Ectodermal cell (in vitro differentiated cells): Measurements from ENCODE around the gene SAP130.

ENCODE experiments used
- H3K27ac ChIP-seq: 2 replicates; pipeline ENCODE4 v1.7.0; 2013; ENCODE audit warnings: mild to moderate bottlenecking, low read depth, low read length; ENCODE audit not compliant: insufficient read depth, poor library complexity, severe bottlenecking
- H3K27me3 ChIP-seq: 2 replicates; pipeline ENCODE4 v1.7.0; 2013; ENCODE audit warnings: mild to moderate bottlenecking, low read length; ENCODE audit not compliant: insufficient read depth, control insufficient read depth, poor library complexity, severe bottlenecking
- H3K36me3 ChIP-seq: one replicate; pipeline ENCODE4 v1.7.0; 2013; ENCODE audit warnings: low read length; ENCODE audit not compliant: control insufficient read depth, insufficient read depth
- H3K4me1 ChIP-seq: one replicate; pipeline ENCODE4 v1.7.0; 2013; ENCODE audit warnings: low read length; ENCODE audit not compliant: control insufficient read depth, insufficient read depth
- H3K4me3 ChIP-seq: 2 replicates; pipeline ENCODE4 v1.7.0; 2013; ENCODE audit warnings: low read depth, low read length, control low read depth; ENCODE audit not compliant: insufficient read depth
- H3K9me3 ChIP-seq: 2 replicates; pipeline ENCODE4 v1.7.0; 2013; ENCODE audit warnings: mild to moderate bottlenecking, low read length, moderate library complexity; ENCODE audit not compliant: control insufficient read depth
- WGBS, 2 experiments: methylation state at CpG; one replicate each; pipeline ENCODE4 v1.1.7; 2013; ENCODE audit warnings: missing lambda C conversion rate in 2 of 2; 5-methylcytosine and 5-hydroxymethylcytosine counted together

SAP130 gene

DNA sequence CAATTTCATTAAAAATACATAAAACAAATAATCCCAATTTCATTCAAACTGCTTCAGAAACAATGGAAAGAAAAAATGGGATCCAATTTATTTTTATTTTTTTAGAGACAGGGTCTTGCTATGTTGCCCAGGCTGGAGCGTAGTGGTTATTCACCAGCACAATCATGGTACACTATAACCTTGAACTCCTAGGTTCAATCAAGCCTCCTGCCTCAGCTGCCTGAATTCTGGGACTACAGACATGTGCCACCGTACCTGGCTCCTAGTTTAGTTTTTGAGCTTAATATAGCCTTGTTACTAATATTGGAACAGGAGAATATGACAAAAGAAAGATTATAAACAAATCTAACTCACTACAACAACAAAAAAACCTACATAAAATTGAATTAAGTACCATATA lies 34.2 kb downstream of the SAP130 start:
- H3K4me3 ChIP-seq: no peak overlapping the region
- H3K36me3 ChIP-seq: peaks cover 39% of the 10 kb centered on the region
- no peak overlapping the region for H3K27ac ChIP-seq
- H3K9me3 ChIP-seq: no peaks in the 10 kb centered on the region
- H3K4me1 ChIP-seq: no peaks in the 10 kb centered on the region
- 91 to 96% methylated on average over 1 of the region's 2 CpGs for WGBS, 2 experiments
- no peaks in the 10 kb centered on the region for H3K27me3 ChIP-seq

DNA sequence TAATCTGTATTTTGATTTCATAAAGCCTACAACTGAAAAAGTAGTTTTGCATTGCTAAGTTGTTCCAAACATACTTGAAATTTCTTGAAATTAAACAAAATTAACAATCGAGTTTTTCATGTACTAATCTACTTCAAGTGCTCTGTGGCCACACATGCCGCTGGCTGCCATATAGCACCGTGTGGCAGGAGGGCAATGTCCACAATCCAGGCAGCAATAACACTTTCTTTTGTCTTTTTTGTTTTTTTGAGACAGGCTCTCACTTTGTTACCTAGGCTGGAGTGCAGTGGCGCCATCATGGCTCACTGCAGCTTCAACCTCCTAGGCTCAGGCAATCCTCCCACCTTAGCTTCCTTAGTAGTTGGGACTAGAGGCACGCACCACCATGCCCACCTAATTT lies 36.1 kb downstream of the SAP130 start:
- Histone ChIP-seq H3K36me3 (peaks cover 31% of the 10 kb centered on the region), H3K27me3 (no peaks in the 10 kb centered on the region), H3K4me1 (no peaks in the 10 kb centered on the region), H3K4me3 (no peak overlapping the region), H3K27ac (no peak overlapping the region), H3K9me3 (no peaks in the 10 kb centered on the region)
- 90 to 93% methylated on average over 5 of the region's 5 CpGs for WGBS, 2 experiments

DNA sequence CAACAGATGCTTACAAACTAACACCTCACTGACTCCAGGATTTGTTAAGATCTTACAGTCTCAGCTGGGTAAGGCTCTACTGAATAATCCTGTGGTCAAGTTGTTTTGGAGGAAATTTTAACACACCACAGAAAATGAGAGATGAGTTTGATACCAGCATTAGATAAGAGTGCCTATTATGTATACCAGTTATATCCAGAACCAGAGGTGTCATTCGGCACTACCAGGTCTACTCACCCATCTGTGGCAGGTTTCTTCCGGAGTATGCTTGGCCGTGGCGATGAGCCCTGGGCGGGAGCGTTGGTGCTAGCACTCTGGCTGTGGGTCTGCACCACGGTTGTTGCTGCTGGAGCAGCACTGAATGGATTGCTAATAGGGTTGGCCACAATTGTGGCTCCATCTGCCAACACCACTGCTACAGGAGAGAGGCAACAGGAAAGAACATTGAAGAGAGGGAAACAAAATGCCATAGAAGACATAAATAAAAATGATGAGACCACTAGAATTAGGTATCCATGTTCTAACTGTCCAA lies 41.2 kb downstream of the SAP130 start:
- Histone ChIP-seq H3K27ac (no peak overlapping the region), H3K4me1 (no peaks in the 10 kb centered on the region)
- WGBS, 2 experiments: 96 to 97% methylated on average over 7 of the region's 7 CpGs

DNA sequence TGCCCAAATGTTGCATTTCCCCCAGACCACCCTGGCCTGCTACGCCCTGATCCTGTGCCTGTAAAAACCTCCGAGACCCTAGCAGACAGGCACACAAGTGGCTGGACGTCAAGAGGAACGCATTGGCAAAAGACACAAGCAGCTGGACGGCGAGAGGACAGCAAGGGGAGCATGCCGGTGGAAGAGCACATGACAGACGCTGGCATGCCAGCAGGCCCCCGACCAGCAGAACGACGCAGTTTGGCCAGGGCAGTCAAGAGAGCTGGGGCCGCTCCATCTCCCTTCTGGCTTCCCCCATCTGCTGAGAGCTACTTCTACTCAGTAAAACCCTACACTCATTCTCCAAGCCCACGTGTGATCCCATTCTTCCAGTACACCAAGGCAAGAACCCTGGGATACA lies 42.1 kb downstream of the SAP130 start:
- no peaks in the 10 kb centered on the region for H3K27me3 ChIP-seq
- H3K36me3 ChIP-seq: peaks cover 26% of the 10 kb centered on the region
- H3K27ac ChIP-seq: no peak overlapping the region
- H3K9me3 ChIP-seq: no peaks in the 10 kb centered on the region
- no peak overlapping the region for H3K4me3 ChIP-seq
- no peaks in the 10 kb centered on the region for H3K4me1 ChIP-seq
- WGBS, 2 experiments: 94 to 95% methylated on average over 13 of the region's 13 CpGs

More for the DNA sequence above, 41.2 kb downstream of the SAP130 start:
- Histone ChIP-seq H3K9me3 (no peaks in the 10 kb centered on the region), H3K27me3 (no peaks in the 10 kb centered on the region), H3K36me3 (peaks cover 26% of the 10 kb centered on the region), H3K4me3 (no peak overlapping the region)

DNA sequence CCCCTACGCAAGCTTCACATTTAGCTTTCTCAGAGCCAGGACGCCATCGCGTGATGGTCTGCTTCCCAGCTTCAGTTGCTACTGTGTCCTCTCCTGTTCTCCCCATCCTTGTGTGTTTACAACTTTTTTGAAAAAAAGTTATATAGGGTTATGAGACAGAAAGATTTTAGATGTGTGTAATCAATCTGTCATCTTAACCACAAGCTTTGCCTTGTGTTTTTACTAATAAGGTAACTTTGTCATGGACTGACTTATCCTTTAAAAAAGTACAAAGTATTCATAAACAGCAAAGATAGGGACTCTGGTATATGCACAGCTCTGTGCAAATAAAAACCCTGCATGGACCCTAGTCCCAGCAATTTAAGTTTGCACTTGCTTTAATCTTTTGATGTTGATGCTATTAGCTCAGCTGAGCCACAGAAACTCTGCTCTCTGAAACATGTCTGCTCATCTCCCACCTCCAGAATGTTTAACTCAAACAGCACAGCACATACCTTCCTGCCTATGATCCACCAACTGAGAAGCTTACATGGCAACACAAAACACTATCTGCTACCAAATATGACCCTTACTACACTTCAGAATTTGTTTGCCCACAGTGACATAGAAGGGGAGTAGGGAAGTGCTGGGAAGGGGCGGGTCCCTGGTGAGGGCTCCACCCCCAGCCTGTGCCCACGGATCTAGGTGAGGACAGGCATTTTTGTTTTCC lies 42.7 kb downstream of the SAP130 start:
- Histone ChIP-seq H3K9me3 (no peaks in the 10 kb centered on the region), H3K36me3 (peaks cover 26% of the 10 kb centered on the region), H3K27me3 (no peaks in the 10 kb centered on the region), H3K4me3 (no peak overlapping the region), H3K4me1 (no peaks in the 10 kb centered on the region), H3K27ac (no peak overlapping the region)
- WGBS, 2 experiments: 88 to 93% methylated on average over 6 of the region's 6 CpGs

DNA sequence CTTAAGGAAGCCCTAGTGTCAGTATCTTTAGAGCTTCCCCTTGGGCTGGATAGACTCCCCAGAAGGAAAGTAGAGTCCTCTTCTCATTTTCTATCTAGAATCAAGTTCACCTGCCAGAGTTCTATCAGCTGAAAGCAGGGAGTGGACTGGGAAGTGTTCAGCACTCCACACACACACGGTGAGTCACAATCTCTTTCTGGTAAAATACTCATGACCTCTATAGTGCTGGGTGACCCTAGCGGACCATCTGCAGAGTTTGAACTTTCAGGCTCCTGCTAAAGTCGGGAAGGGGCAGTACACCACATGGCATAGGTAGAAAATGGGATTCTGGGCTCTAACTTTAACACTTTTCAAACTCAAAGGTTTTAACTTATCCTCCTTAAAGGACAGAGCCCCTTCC lies 43.3 kb downstream of the SAP130 start:
- Histone ChIP-seq H3K27me3 (no peaks in the 10 kb centered on the region), H3K4me1 (no peaks in the 10 kb centered on the region), H3K27ac (no peak overlapping the region), H3K4me3 (no peak overlapping the region), H3K9me3 (no peaks in the 10 kb centered on the region), H3K36me3 (peaks cover 24% of the 10 kb centered on the region)
- WGBS, 2 experiments: 94% methylated on average over 3 of the region's 3 CpGs

DNA sequence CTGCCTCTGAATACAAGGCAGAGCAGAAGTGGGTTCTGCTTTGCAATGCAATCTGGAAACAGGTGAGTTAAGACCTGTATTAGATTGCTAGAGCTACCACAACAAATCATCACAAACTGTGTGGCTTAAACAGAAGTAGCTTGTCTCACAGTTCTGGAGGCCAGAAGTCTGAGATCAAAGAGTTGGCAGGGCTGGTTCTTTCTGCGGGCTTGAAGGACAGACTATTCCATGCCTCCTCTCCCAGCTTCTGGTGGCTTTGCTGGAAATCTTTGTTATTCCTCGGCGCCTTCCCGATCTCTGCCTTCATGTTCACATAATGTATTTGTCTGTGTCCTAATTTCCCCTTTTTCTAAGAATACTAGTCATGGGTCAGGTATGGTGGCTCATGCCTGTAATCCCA lies 58.4 kb downstream of the SAP130 start:
- H3K9me3 ChIP-seq: no peaks in the 10 kb centered on the region
- 97 to 99% methylated on average over 4 of the region's 4 CpGs for WGBS, 2 experiments
- H3K27me3 ChIP-seq: no peaks in the 10 kb centered on the region
- no peak overlapping the region for H3K27ac ChIP-seq
- H3K4me3 ChIP-seq: no peak overlapping the region
- no peaks in the 10 kb centered on the region for H3K4me1 ChIP-seq
- peaks cover 25% of the 10 kb centered on the region for H3K36me3 ChIP-seq

DNA sequence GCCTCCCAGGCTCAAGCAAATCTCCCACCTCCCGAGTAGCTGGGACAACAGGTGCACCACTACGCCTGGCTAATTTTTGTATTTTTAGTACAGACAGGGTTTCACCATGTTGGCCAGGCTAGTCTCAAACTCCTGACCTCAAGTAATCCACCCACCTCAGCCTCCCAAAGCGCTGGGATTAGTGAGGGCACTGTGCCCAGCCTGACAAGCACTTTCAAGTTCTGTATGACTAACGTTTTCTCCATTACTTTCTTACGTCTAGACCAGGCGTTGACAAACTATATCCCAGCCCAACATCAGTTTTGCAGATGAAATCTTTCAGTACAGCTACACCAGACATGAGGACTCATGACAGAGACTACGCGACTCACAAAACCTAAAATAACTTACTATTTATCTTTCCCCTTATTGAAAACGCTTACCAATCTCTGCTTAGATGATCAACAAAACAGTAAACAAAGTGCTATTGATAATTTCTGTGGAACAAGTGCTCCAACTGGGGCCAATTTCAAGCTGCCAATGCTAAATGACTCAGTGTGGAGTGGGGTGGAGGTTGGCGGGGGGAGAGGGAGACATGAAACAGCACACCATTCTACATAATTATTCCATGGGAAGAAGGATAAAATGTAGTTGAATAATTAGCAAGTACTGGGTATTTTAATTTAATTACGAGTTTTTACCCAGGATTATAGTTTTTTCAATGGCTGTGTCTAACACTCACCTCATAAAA lies 59.1 kb downstream of the SAP130 start:
- H3K9me3 ChIP-seq: no peaks in the 10 kb centered on the region
- H3K27ac ChIP-seq: no peak overlapping the region
- H3K4me1 ChIP-seq: no peaks in the 10 kb centered on the region
- no peak overlapping the region for H3K4me3 ChIP-seq
- 94 to 97% methylated on average over 10 of the region's 11 CpGs for WGBS, 2 experiments
- H3K27me3 ChIP-seq: no peaks in the 10 kb centered on the region
- H3K36me3 ChIP-seq: peaks cover 19% of the 10 kb centered on the region

DNA sequence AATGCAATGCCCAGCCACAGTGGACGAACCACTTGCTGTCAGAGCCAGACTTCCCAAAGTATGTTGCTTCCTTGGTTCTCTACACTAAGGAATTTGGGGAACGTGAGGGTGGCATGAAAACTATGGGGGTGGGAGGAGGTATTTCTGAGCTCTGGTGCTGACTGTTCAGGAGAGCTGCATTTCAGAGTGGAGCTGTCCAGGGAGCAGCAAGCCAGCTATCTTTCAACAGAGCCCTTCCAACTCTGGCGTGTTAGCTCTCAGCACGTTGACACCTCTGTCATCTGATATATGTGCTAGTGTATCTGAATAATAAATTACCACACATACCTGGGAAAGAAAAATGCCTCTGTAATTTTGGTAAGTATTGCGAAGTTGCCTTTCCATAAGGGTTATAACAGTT lies 66.1 kb downstream of the SAP130 start:
- Histone ChIP-seq H3K27ac (no peak overlapping the region), H3K27me3 (no peaks in the 10 kb centered on the region), H3K9me3 (no peaks in the 10 kb centered on the region), H3K36me3 (peaks cover 36% of the 10 kb centered on the region), H3K4me3 (no peak overlapping the region), H3K4me1 (no peaks in the 10 kb centered on the region)
- 97 to 98% methylated on average over 2 to 3 of the region's 5 CpGs for WGBS, 2 experiments

DNA sequence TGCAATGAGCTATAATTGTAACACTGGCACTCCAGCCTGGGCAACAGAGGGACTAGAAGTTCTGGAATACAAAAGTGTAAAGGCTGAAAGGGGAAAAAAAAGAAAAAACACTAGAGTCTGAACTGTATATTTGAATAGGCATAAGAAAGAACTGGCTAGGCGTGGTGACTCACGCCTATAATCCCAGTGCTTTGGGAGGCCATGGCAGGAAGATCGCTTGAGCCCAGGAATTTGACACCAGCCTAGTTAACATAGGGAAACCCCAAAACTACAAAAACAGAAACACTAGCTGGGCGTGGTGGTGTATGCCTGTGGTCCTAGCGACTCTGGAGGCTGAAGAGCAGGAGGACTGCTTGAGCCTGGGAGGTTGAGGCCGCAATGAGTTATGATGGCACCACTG lies 70.6 kb downstream of the SAP130 start:
- peaks cover 34% of the 10 kb centered on the region for H3K36me3 ChIP-seq

More for the DNA sequence above, 70.6 kb downstream of the SAP130 start:
- 85 to 86% methylated on average over 6 of the region's 6 CpGs for whole genome bisulfite sequencing, 2 experiments
- Histone ChIP-seq H3K4me1 (no peaks in the 10 kb centered on the region), H3K27me3 (no peaks in the 10 kb centered on the region), H3K9me3 (no peaks in the 10 kb centered on the region), H3K27ac (no peak overlapping the region), H3K4me3 (no peak overlapping the region)
